GM15510 (cell line): ENCODE data around the gene NME7.

Experiments used
- POLR2A ChIP-seq: IDR thresholded peaks from 3 replicates; pipeline ENCODE4 v1.6.1; 2011; ENCODE audit warnings: borderline replicate concordance; ENCODE audit not compliant: insufficient read length; ENCODE audit errors: extremely low read depth

NME7 gene

DNA sequence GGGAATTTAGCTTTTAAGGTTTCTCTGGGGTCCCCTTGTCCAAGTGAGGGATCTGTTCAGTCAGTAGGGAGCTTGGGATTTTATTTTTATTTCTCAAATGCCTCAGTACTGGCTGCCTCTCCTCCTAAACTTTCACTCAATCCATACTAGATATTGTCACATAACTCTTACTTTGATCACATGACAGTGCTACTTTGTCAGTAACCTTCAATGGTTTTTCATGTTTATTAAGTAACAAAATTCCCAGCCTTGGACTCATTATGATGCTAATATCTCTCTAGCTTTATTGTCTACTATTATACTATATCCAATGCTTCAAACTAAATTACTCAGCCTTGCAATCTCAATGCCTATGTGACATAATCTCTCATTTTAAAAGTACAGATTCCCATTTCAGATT lies 163.4 kb downstream of the NME7 start:
- no peak for TF ChIP-seq POLR2A

- no peak for TF ChIP-seq POLR2A
These were observed 164.6 kb downstream of the NME7 start for GRCh38 chr1:169202791-169203665.

DNA sequence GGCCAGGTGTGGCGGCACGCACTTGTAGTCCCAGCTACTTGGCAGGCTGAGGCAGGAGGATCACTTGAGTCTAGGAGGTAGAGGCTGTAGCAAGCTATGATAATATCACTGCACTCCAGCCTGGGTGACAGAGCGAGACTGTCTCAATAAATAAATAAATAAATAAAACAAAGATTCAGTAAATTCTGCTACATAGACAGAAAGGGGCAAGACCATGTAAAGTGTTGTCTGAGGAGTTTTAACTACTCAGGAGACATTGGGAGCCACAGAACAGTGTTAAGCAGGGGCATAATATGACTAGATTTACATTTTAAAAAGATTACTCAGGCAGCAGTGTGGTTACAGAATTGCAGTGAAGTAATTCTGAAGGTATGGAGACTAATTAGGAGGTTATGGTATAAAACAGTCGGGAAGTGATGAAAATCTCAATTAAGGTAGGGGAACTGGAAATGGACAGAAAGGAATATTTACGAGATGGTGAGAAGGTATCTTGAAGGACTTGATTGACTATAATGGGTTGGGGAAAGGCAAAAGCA lies 166.4 kb downstream of the NME7 start:
- no peak for TF ChIP-seq POLR2A

- TF ChIP-seq POLR2A, result no peak
These were observed 167.3 kb downstream of the NME7 start for GRCh38 chr1:169200319-169200718.

- no peak for TF ChIP-seq POLR2A
These were observed 171.0 kb downstream of the NME7 start for GRCh38 chr1:169196581-169196980.

- TF ChIP-seq POLR2A, result no peak
These were observed 171.4 kb downstream of the NME7 start for GRCh38 chr1:169196161-169196560.

GRCh38 chr1:169193191-169193850 lies 174.3 kb downstream of the NME7 start:
- no peak for TF ChIP-seq POLR2A

GRCh38 chr1:169186106-169186505 lies 181.5 kb downstream of the NME7 start:
- TF ChIP-seq POLR2A, result no peak

- TF ChIP-seq POLR2A, result no peak
These were observed 182.8 kb downstream of the NME7 start for GRCh38 chr1:169184812-169185211.

DNA sequence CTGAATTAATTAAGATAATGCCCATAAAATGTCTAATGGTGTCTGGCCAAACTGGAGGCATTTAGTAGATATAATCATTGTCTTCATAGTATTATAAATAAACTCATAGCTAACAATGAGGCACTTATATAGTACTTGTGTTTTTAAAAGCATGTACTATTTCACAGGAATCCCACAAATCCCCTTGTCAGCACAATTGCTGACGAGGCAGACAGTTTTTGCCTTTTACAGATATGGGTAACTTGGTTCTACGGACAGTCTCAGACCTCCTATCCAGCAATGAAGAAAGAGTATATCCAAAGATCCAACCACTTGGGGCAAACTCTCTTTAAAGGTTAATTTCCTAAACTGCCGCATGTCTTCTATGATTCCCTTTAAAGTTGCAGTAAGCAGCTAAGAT lies 187.4 kb downstream of the NME7 start:
- TF ChIP-seq POLR2A, result no peak

DNA sequence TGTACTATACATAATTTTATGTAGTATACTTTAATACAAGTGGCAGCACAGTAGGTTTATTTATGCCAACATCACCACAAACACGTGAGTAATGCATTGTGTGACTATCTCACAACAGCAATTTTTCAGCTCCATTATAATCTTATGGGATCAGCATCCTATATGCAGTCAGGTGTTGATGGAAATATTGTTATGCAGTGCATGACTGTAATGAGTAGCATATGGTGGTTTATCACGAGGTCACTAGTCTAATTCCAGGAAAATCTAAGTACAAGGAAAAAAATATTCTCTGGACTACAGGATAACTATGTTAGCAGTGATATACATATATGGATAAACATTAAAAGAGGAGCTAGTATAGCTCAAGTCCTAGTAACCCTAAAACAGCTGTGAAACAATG lies 192.1 kb downstream of the NME7 start:
- TF ChIP-seq POLR2A, result no peak

DNA sequence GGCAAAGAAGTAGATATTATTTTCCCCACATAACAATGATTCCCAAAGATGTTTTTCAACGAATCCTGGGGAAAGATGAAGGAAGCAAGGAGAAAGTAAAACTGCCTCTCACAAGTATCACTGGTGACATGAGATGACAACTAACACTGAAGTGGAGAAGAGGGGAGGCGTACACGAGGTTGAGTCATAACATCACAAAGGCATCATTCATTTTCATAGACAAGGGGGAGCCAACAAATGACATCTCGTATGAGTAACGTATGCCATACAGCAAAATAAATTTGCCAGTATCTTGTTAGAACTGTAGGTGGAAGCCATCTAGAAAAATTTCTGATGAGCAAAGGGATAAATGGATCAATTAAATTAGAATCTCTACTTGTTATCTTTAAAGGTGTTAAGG lies 204.5 kb downstream of the NME7 start:
- no peak for TF ChIP-seq POLR2A

- TF ChIP-seq POLR2A, result no peak
These were observed 206.0 kb downstream of the NME7 start for GRCh38 chr1:169161496-169162194.

GRCh38 chr1:169160845-169161495 lies 206.6 kb downstream of the NME7 start:
- TF ChIP-seq POLR2A, result no peak

DNA sequence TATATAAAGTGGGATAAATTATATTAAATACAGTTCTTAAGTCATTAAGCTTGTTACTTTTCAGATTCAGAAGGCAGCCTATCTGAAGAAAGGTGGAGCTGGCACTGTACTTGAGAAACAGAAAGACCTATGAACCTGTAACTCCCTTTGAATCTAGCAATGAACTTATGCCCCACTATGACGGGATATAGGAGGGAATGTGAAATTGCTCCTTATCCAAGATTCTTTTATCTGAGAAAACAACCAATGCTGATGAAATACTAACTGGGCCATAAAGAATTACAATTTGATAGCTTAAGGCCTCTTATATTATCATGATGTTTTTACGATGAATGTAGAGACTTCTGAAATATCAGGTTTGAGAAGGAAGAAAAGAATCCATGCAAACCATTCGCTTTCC lies 211.0 kb downstream of the NME7 start:
- TF ChIP-seq POLR2A, result no peak

- TF ChIP-seq POLR2A, result no peak
These were observed 211.9 kb downstream of the NME7 start for GRCh38 chr1:169155675-169156074.

DNA sequence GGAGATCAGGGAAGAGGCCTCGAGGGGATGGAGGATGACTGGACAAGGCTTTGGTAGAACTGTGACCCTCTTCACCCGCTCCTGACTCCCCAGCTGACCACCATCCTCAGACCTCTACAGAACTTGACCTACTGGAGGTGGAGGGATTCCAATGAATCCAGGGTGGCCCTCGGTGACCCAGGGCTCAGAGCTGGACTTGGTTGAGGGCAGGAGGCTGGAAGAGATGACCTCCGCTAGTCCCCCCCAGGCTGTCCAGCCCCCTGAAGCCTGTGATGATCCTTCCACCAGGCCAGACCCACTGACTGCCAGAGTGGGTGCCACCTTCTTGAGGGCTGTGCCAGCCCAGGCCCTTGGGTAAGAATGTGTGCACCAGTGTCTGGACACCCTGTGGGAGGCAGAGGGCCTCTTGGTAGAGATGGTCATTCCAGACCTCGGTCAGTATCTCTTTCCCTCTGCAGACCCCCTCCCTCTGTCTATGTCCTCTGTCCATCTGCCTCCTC lies 216.2 kb downstream of the NME7 start:
- no peak for TF ChIP-seq POLR2A
